AG20443 (cell line): ENCODE results near the gene ATP8B1.
"Not testable (repeated sequence)": the region's sequence is repeated elsewhere in the genome, so short reads cannot be mapped to it uniquely, and the experiment has no call there.

Experiments
- DNase-seq: peaks from one replicate; pipeline ENCODE4 v3.0.0; 2012; ENCODE audit warnings: low spot score, mixed read lengths

ATP8B1 gene

DNA sequence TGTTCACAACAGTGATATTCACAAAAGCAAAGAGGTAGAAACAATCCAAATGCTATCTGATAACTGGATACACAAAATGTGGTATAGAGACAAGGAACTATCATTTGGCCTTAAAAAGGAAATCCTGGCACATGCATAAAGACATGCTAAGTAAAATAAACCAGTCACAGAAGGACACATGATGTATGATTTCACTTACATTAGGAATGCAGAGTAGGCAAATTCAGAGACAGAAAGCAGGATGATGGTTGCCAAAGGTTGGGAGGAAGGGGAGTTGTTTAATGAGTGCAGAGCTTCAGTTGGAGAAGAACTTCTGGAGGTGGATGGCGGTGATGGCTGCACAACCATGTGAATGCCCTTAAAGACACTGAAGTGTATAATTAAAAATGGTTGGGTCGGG lies 38.1 kb downstream of the ATP8B1 start:
- DNase-seq = no peak

DNA sequence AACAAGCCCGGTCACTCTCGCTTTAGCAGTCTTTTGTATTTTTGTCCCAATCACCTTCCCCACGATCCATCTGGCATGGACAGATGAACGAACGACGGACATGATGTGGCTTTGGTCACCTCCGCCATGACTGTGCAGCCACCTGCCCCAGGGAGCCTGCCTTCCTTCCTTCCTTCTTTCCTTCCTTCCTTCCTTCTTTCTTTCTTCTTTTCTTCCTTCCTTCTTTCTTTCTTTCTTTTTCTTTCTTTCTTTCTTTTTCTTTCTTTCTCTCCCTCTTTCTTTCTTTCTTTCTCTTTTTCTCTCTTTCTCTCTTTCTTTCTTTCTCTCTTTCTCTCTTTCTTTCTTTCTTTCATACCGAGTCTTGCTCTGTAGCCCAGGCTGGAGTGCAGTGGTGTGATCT lies 39.0 kb downstream of the ATP8B1 start:
- DNase-seq = no peak

- DNase-seq = no peak
Observed at GRCh38 chr18:57762686-57763085, 40.4 kb downstream of the ATP8B1 start.

DNA sequence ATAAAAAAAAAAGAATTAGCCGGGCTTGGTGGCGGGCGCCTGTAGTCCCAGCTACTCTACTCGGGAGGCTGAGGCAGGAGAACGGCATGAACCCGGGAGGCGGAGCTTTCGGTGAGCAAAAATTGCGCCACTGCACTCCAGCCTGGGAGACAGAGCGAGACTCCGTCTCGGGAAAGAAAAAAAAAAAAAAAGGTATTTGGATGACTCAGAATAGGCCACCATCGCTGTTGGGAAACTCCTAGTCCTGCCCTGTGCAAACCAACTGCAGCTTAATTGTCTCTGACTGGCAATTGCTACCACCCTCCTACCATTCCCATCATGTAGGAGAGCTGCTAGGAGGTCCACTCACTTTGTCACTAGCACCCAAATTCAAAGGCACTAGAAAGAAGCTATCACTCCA lies 43.5 kb downstream of the ATP8B1 start:
- DNase-seq = no peak

GRCh38 chr18:57755473-57756067 lies 47.5 kb downstream of the ATP8B1 start:
- no peak for DNase-seq

GRCh38 chr18:57754577-57755338 lies 48.4 kb downstream of the ATP8B1 start:
- DNase-seq = no peak

DNA sequence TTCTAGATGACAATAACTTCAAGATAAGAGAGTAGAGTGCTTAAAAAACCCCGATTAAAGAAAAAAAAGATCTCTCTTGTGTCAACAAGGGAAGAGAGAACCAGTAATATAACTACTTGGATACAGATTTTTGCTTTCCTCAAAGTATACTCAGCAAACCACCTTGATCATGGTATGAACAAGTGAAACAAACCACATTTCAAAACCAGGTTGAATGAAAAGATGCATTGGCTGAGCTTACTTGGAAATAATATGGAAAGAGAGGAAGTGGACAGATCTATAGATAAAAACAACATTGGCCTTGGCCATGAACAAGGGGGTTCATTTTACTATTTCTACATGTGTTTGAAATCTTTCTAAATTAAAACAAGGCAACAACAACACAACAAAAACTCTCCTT lies 50.1 kb downstream of the ATP8B1 start:
- DNase-seq = no peak

- DNase-seq = no peak
Observed at GRCh38 chr18:57749604-57749970, 53.5 kb downstream of the ATP8B1 start.

GRCh38 chr18:57748770-57749603 lies 54.1 kb downstream of the ATP8B1 start:
- no peak for DNase-seq

DNA sequence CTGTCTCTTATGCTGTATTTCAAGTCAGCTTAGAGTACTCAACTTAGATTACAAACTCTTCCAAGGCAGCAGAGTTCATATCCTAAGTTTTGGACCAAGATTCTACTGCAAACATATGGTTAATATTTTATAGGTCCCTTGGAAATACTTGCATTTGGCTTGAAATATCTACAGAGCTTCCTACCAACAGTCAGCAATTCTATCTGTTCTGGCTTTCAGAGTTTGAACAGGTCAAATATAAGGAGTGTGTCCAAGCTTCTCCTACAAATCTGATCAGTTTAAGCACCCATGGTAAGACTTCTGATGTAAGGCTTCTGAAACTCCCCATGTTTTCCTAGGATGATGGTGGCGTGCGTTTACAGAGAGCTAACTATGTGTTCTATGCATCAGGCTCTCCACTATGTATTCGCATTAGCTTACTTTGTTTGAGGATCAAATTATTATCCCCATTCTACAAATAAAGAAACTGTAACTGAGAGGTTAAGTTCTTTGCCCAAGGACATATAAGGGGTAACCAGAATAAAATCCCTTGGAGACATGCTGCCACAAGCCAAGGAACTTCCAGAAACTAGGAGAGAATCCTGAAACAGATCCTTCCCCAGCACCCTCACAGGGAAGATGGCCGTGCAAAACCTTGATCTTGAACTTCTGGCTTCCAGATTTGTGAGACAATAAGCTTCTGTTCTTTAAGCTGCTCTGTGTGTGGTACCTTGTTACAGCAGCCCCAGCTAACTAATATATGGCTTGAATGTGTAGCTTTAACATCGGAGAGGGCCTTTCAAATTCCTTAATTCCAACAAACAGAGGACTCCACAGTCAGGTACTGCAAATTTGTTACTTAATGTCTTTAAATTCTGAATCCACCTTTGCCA lies 55.1 kb downstream of the ATP8B1 start:
- no peak for DNase-seq

- no peak for DNase-seq
Observed at GRCh38 chr18:57744211-57744694, 58.9 kb downstream of the ATP8B1 start.

DNA sequence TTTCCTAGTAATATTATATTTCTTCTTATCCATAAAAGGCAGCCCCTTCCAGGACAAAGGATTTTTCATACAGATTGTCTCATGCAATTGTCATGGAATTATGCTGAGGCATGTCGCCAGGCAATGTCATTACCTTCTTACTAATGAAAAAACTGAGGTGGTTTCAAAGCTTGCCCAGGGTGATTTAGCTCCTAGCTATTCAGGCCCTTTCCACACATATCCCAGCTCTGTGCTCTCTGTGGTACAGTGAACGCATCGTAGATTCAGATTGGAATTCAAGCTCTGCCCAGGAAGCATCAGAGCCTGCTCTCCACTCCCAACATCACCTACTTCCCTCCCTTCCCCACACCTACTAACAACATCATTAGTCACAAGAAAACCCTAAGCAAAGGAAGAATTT lies 60.1 kb downstream of the ATP8B1 start:
- DNase-seq = peak; percentile 80

GRCh38 chr18:57741273-57741672 lies 61.8 kb downstream of the ATP8B1 start:
- no peak for DNase-seq

DNA sequence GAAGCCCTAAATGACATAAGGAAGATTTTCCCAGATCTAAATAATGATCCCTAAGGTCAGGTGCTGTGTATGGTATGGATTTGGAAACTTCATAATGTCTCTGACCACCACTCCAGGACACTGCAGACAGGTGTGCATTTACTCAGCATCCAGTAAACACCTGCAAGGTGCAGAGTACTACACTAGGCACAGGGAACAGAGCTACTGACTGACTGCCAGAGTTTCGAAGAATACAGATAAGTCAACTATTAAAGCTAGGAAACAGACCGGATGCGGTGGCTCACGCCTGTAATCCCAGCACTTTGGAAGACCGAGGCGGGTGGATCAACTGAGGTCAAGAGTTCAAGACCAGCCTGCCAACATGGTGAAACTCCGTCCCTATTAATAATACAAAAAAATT lies 65.0 kb downstream of the ATP8B1 start:
- no peak for DNase-seq

GRCh38 chr18:57737400-57738060 lies 65.6 kb downstream of the ATP8B1 start:
- peak; percentile 90 for DNase-seq

DNA sequence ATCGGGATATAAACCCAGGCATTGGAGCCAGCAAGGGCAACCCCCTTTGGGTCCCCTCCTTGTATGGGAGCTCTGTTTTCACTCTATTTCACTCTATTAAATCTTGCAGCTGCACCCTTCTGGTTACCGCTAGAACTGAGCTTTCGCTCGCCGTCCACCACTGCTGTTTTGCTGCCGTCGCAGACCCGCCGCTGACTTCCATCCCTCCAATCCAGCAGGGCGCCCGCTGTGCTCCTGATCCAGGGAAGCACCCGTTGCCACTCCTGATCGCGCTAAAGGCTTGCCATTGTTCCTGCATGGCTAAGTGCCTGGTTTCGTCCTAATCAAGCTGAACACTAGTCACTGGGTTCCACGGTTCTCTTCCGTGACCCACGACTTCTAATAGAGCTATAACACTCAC lies 68.1 kb downstream of the ATP8B1 start:
- not testable (repeated sequence) for DNase-seq

GRCh38 chr18:57733861-57734260 lies 69.3 kb downstream of the ATP8B1 start:
- no peak for DNase-seq

GRCh38 chr18:57730146-57730545 lies 73.0 kb downstream of the ATP8B1 start:
- no peak for DNase-seq

DNA sequence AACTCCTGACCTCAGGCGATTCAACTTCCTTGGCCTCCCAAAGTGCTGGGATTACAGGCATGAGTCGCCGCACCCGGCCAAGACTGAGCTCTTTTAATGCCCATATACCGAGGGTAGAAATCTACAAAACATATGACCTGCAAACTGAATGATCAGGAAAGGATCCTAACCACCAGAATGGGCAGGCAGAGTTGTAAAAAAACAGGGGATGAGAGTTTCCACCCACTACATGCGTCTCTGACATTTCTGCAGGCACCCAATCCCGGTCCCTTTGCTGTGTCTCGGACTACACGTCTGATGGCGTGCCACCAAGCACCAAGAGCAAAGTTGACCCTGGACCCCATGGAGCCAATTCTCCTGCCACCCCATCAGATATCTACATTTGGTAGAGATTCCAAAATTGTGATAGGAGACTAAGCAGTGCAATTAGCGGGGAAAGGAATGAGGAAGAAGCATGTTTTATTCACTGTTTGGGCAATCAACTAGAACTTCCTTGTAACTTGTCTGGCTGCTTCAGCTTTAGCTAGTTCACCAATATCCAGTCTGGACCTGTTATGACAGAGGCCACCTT lies 74.1 kb downstream of the ATP8B1 start:
- no peak for DNase-seq

- DNase-seq = no peak
Observed at GRCh38 chr18:57727952-57728807, 74.9 kb downstream of the ATP8B1 start.
